PC-3 (cell line): Measurements from ENCODE around the gene SPP2.

Source experiments
- CTCF ChIP-seq: fragments of 300-600 bp; sonication (generic); conservative IDR thresholded peaks from 2 replicates; pipeline ENCODE4 v1.5.1; 2017; ENCODE audit warnings: antibody characterized with exemption, low read depth, mild to moderate bottlenecking, low read length
- EZH2 ChIP-seq: fragments of 300-600 bp; sonication (generic); IDR thresholded peaks from one replicate; pipeline ENCODE4 v1.6.1; 2017; ENCODE audit warnings: antibody characterized with exemption, mild to moderate bottlenecking, low read length; ENCODE audit not compliant: unreplicated experiment
- EZH2phosphoT487 ChIP-seq: fragments of 300-600 bp; sonication (generic); IDR thresholded peaks from 2 replicates; pipeline ENCODE4 v1.6.1; 2018; ENCODE audit warnings: mild to moderate bottlenecking, antibody characterized with exemption, low read length, borderline replicate concordance

GRCh38 chr2:234074751-234075517, 24.4 kb downstream of the SPP2 start:
- TF ChIP-seq CTCF, result no peak
- no peak for TF ChIP-seq EZH2
- TF ChIP-seq EZH2phosphoT487, result no peak
